H1 (cell line): ENCODE data around the gene KCNK2. TPM values are rescaled to one million over a fixed set of nuclear protein-coding genes. Genes with fewer than 3 reads are reported as not detected.

ENCODE experiments used
- CTCF ChIA-PET: fragments of 300-600 bp; sonication (Branson Sonifier 250); formaldehyde crosslinking; loops from one replicate; lab custom pipeline; 2021; ENCODE audit not compliant: partially characterized antibody; lab: Charles Lee
- POLR2A ChIA-PET: fragments of 300-600 bp; sonication (Branson Sonifier 250); formaldehyde crosslinking; loops from one replicate; lab custom pipeline; 2021; ENCODE audit warnings: inconsistent platforms; ENCODE audit not compliant: partially characterized antibody; lab: Charles Lee
- DNase-seq, 2 experiments: peaks; one replicate each; pipeline versions ENCODE4 v3.0.0 to v3.0.0-alpha.2; 2010 to 2022; ENCODE audit warnings: low spot score in 2 of 2, low read depth in 1 of 2, mixed read lengths in 1 of 2
- FAIRE-seq: peaks from 2 replicates; lab custom pipeline; 2011; peaks lifted over from hg19 to GRCh38; lab: Jason Lieb, UNC
- H2AFZ ChIP-seq: 2 replicates; pipeline ENCODE4 v1.8.1; 2012; ENCODE audit warnings: low read length, inconsistent platforms
- H2AK5ac ChIP-seq: 2 replicates; pipeline ENCODE4 v1.6.1; 2013; ENCODE audit warnings: low read depth, low read length
- H2BK120ac ChIP-seq: replicated peaks from 2 replicates; pipeline ENCODE3; 2013; ENCODE audit warnings: low read depth, low read length, inconsistent platforms
- H2BK12ac ChIP-seq: 2 replicates; pipeline ENCODE4 v1.6.1; 2013; ENCODE audit warnings: low read depth, low read length
- H2BK15ac ChIP-seq: 2 replicates; pipeline ENCODE4 v1.6.1; 2013; ENCODE audit warnings: low read length
- H2BK20ac ChIP-seq: 2 replicates; pipeline ENCODE4 v1.6.1; 2013; ENCODE audit warnings: low read length
- H2BK5ac ChIP-seq: 2 replicates; pipeline ENCODE4 v1.6.1; 2013; ENCODE audit warnings: low read depth, low read length
- H3K14ac ChIP-seq: 2 replicates; pipeline ENCODE4 v1.6.1; 2013; ENCODE audit warnings: inconsistent platforms; ENCODE audit not compliant: insufficient read length
- H3K18ac ChIP-seq: 2 replicates; pipeline ENCODE4 v1.6.1; 2013; ENCODE audit warnings: low read length; ENCODE audit errors: extremely low read depth
- H3K23ac ChIP-seq: 2 replicates; pipeline ENCODE4 v1.6.1; 2013; ENCODE audit warnings: inconsistent platforms; ENCODE audit not compliant: insufficient read length
- H3K23me2 ChIP-seq: 2 replicates; pipeline ENCODE4 v1.6.1; 2013; ENCODE audit warnings: low read depth, low read length
- H3K27ac ChIP-seq: 2 replicates; pipeline ENCODE4 v1.6.1; 2011; ENCODE audit warnings: low read depth, low read length, inconsistent platforms
- H3K27me3 ChIP-seq, 4 experiments: replicated peaks in 1 of 4; 1 replicate in 1 of 4; 2 replicates in 3 of 4; pipeline versions ENCODE4 v1.6.1 to v1.8.1; 2011 to 2013; ENCODE audit warnings: low read length in 3 of 4, mild to moderate bottlenecking in 3 of 4, inconsistent platforms in 2 of 4, mixed read lengths in 2 of 4, moderate library complexity in 1 of 4; ENCODE audit not compliant: control insufficient read depth in 3 of 4, insufficient read depth in 3 of 4; ENCODE audit errors: extremely low read depth in 1 of 4
- H3K36me3 ChIP-seq, 4 experiments: 2 replicates each; pipeline versions ENCODE4 v1.6.1 to v1.8.1; 2011 to 2013; ENCODE audit warnings: mild to moderate bottlenecking in 4 of 4, low read length in 3 of 4, moderate library complexity in 2 of 4, control low read depth in 1 of 4, inconsistent platforms in 1 of 4; ENCODE audit not compliant: insufficient read depth in 4 of 4, control insufficient read depth in 2 of 4
- H3K4ac ChIP-seq: replicated peaks from 2 replicates; pipeline ENCODE3; 2013; ENCODE audit warnings: low read length, low read depth, mixed read lengths, inconsistent platforms; ENCODE audit not compliant: insufficient read length
- H3K4me1 ChIP-seq, 4 experiments: replicated peaks in 1 of 4; 1 replicate in 1 of 4; 2 replicates in 3 of 4; pipeline versions ENCODE4 v1.6.1 to v1.8.1; 2011 to 2013; ENCODE audit warnings: low read length in 3 of 4, inconsistent platforms in 2 of 4, mixed read lengths in 1 of 4; ENCODE audit not compliant: insufficient read depth in 4 of 4, control insufficient read depth in 3 of 4
- H3K4me2 ChIP-seq, 2 experiments: 2 replicates each; pipeline versions ENCODE4 v1.6.1 to v1.8.1; 2011 to 2013; ENCODE audit warnings: low read depth in 2 of 2, low read length in 2 of 2, control low read depth in 1 of 2, inconsistent platforms in 1 of 2, mild to moderate bottlenecking in 1 of 2; ENCODE audit not compliant: insufficient read depth in 1 of 2
- H3K4me3 ChIP-seq, 4 experiments: fragments of 200-600, 300-600 bp in 1 of 4; sonication (generic), shearing (Covaris generic), sonication (Bioruptor Twin) in 1 of 4; 2 replicates each; pipeline versions ENCODE4 v1.5.1 to v1.8.1; 2011 to 2016; ENCODE audit warnings: low read length in 4 of 4, low read depth in 3 of 4, control low read depth in 2 of 4, inconsistent platforms in 2 of 4, mild to moderate bottlenecking in 2 of 4, mixed read lengths in 1 of 4, moderate library complexity in 1 of 4; ENCODE audit not compliant: insufficient read depth in 2 of 4; ENCODE audit errors: extremely low read depth in 1 of 4
- H3K56ac ChIP-seq: replicated peaks from 2 replicates; pipeline ENCODE3; 2013; ENCODE audit warnings: low read depth, mild to moderate bottlenecking, mixed read lengths, low read length, inconsistent platforms; ENCODE audit not compliant: insufficient read length
- H3K79me1 ChIP-seq: 2 replicates; pipeline ENCODE4 v1.6.1; 2013; ENCODE audit warnings: low read depth, low read length, control low read depth
- H3K79me2 ChIP-seq, 2 experiments: 2 replicates each; pipeline versions ENCODE4 v1.6.1 to v1.8.1; 2012 to 2013; ENCODE audit warnings: low read length in 2 of 2, mild to moderate bottlenecking in 2 of 2, inconsistent platforms in 1 of 2; ENCODE audit not compliant: insufficient read depth in 2 of 2, control insufficient read depth in 1 of 2
- H3K9ac ChIP-seq, 4 experiments: replicated peaks in 1 of 4; 1 replicate in 1 of 4; 2 replicates in 3 of 4; pipeline versions ENCODE4 v1.6.1 to v1.8.1; 2011 to 2013; ENCODE audit warnings: low read depth in 3 of 4, low read length in 3 of 4, control low read depth in 2 of 4, mild to moderate bottlenecking in 2 of 4, moderate library complexity in 2 of 4, inconsistent platforms in 1 of 4; ENCODE audit errors: extremely low read depth in 1 of 4
- H3K9me3 ChIP-seq, 2 experiments: 2 replicates each; pipeline versions ENCODE4 v1.6.1 to v1.8.1; 2012 to 2013; ENCODE audit warnings: mild to moderate bottlenecking in 2 of 2, moderate library complexity in 2 of 2, control low read depth in 1 of 2, inconsistent platforms in 1 of 2, low read depth in 1 of 2, low read length in 1 of 2, mixed read lengths in 1 of 2; ENCODE audit not compliant: insufficient read depth in 2 of 2
- H4K20me1 ChIP-seq, 2 experiments: replicated peaks in 1 of 2; 2 replicates each; pipeline versions ENCODE3 to v1.8.1; 2011 to 2013; ENCODE audit warnings: inconsistent platforms in 2 of 2, low read length in 2 of 2, mild to moderate bottlenecking in 1 of 2; ENCODE audit not compliant: insufficient read depth in 2 of 2, control insufficient read depth in 1 of 2
- H4K5ac ChIP-seq: 2 replicates; pipeline ENCODE4 v1.6.1; 2013; ENCODE audit warnings: low read length, low read depth, mixed read lengths, inconsistent platforms; ENCODE audit not compliant: insufficient read length
- H4K8ac ChIP-seq: 2 replicates; pipeline ENCODE4 v1.8.0; 2013; ENCODE audit warnings: mild to moderate bottlenecking, moderate library complexity, low read length, inconsistent platforms; ENCODE audit not compliant: insufficient read depth; ENCODE audit errors: extremely low read depth
- H4K91ac ChIP-seq: replicated peaks from 2 replicates; pipeline ENCODE3; 2013; ENCODE audit warnings: low read length, mixed read lengths, inconsistent platforms; ENCODE audit not compliant: insufficient read length
- ASH2L ChIP-seq: fragments of 200-600, 300-600 bp; sonication (generic); IDR thresholded peaks from one replicate; pipeline ENCODE4 v1.7.1; 2017; ENCODE audit warnings: low read length
- JUND ChIP-seq: IDR thresholded peaks from 2 replicates; pipeline ENCODE4 v1.6.1; 2011; ENCODE audit warnings: mild to moderate bottlenecking, improper control_type of control experiment, low read length
- KDM1A ChIP-seq: fragments of 200-600, 300-600 bp; sonication (generic); IDR thresholded peaks from 2 replicates; pipeline ENCODE4 v1.7.1; 2016; ENCODE audit warnings: mild to moderate bottlenecking, low read length, borderline replicate concordance
- KDM5A ChIP-seq: fragments of 200-600 bp; IDR thresholded peaks from 2 replicates; pipeline ENCODE4 v1.7.1; 2012; ENCODE audit warnings: mild to moderate bottlenecking, low read length, inconsistent platforms, mixed read lengths
- MAX ChIP-seq: IDR thresholded peaks from 2 replicates; pipeline ENCODE4 v1.6.1; 2012; ENCODE audit warnings: inconsistent platforms
- POLR2AphosphoS5 ChIP-seq: IDR thresholded peaks from 2 replicates; pipeline ENCODE4 v1.6.1; 2011; ENCODE audit warnings: low read depth, low read length
- POU5F1 ChIP-seq: IDR thresholded peaks from 2 replicates; pipeline ENCODE4 v1.6.1; 2011; ENCODE audit warnings: low read depth, mild to moderate bottlenecking, low read length, moderate library complexity
- WGBS, 2 experiments: shearing (Covaris generic) in 1 of 2; methylation state at CpG; one replicate each; pipeline versions ENCODE4 v1.1.6 to v1.1.7; 2013 to 2015; ENCODE audit warnings: low lambda C conversion rate in 2 of 2, mixed read lengths in 2 of 2, inconsistent platforms in 1 of 2, low coverage in 1 of 2, missing lambda C conversion rate in 1 of 2; ENCODE audit not compliant: insufficient replicate concordance in 2 of 2, insufficient coverage in 1 of 2, insufficient read length in 1 of 2; ENCODE audit errors: extremely low coverage in 1 of 2, missing lambda C conversion rate in 1 of 2; 5-methylcytosine and 5-hydroxymethylcytosine counted together
- polyA plus RNA-seq, 7 experiments: library from polyadenylated mRNA; depleted of rRNA in 3 of 7; stranded (reverse) in 5 of 7; unstranded in 2 of 7; fragments of >200 nt in 5 of 7; fragments of 200-250 nt in 2 of 7; gene quantifications; 1 replicate in 5 of 7; 2 replicates in 1 of 7; 4 replicates in 1 of 7; pipeline versions ENCODE4 v1.2.1 to v1.2.3, GENCODE V29; 2011 to 2013; ENCODE audit warnings: missing spikeins in 2 of 7, mixed read lengths in 2 of 7
- total RNA-seq: library from RNA; stranded (reverse); fragmentation: NEBNext Ultra II Directional; extraction: Animal tissue kit (Norgen Biotek cat#: 25700); gene quantifications from 2 replicates; pipeline ENCODE4 v1.2.1, GENCODE V29; 2021

KCNK2 gene
- total and polyA plus RNA-seq, 2 of the 8 experiments (the other 6 are each of a cell fraction or from before 2014, with no cell fraction given) = 0.59 to 1.2 TPM

- TF ChIP-seq MAX (no peak), JUND (no peak), ASH2L (no peak), KDM5A (no peak), KDM1A (no peak), POLR2AphosphoS5 (no peak), POU5F1 (no peak)
- WGBS, 2 experiments = 83% methylated on average over 1 of the region's 1 CpG; no CpG with 5 or more reads in 1 of the 2 experiments
These were observed 181.1 kb downstream of the KCNK2 start for GRCh38 chr1:215263636-215264035.

More at GRCh38 chr1:215263636-215264035, 181.1 kb downstream of the KCNK2 start:
- Histone ChIP-seq H4K5ac (no peak overlapping the region), H3K27ac (no peak overlapping the region), H4K20me1 (no peaks in the 10 kb centered on the region), H3K36me3 (no peaks in the 10 kb centered on the region), H3K56ac (no peak overlapping the region), H2BK12ac (no peak overlapping the region), H2AK5ac (no peak overlapping the region), H3K79me2 (no peaks in the 10 kb centered on the region), H4K8ac (no peak overlapping the region), H3K27me3 (no peaks in the 10 kb centered on the region), H3K14ac (no peak overlapping the region), H3K4me2 (no peak overlapping the region), H3K18ac (no peak overlapping the region), H3K4me3 (no peak overlapping the region), H2BK20ac (no peak overlapping the region), H2BK15ac (no peak overlapping the region), H2AFZ (no peak overlapping the region), H2BK120ac (no peak overlapping the region), H3K9me3 (no peaks in the 10 kb centered on the region), H3K4ac (no peak overlapping the region), H3K9ac (no peak overlapping the region), H3K23me2 (no peaks in the 10 kb centered on the region), H4K91ac (no peak overlapping the region), H3K23ac (no peak overlapping the region), H2BK5ac (no peak overlapping the region), H3K4me1 (0 out of 7 replicates have a peak, but pooled peaks cover 0 to 3% (median 0%) of the 10 kb centered on the region in 4 experiments), H3K79me1 (no peaks in the 10 kb centered on the region)
- no peak for DNase-seq
- no peak for FAIRE-seq
- ChIA-PET POLR2A (no interaction called here), CTCF (no interaction called here)
